ENCODE results near the gene KLHDC4.

- TF ChIP-seq CTCF (conservative IDR thresholded peaks at IDR 0.05; ENCODE audit: low read depth in 2 of 2) (no peak), JUNB (IDR thresholded peaks at IDR 0.05; ENCODE audit: unreplicated experiment) (no peak), REST (IDR thresholded peaks at IDR 0.05; ENCODE audit: unreplicated experiment) (no peak), EZH2 (IDR thresholded peaks at IDR 0.05; ENCODE audit: low read depth, unreplicated experiment) (no peak), EZH2phosphoT487 (IDR thresholded peaks at IDR 0.05; ENCODE audit: unreplicated experiment) (no peak), STAT1 (IDR thresholded peaks at IDR 0.05; ENCODE audit: unreplicated experiment) (no peak), ZNF331 (CRISPR knock-in tag; IDR thresholded peaks at IDR 0.05; ENCODE audit: low read depth) (no peak), ZNF114 (CRISPR knock-in tag; IDR thresholded peaks at IDR 0.05) (no peak), NANOG (IDR thresholded peaks at IDR 0.05; ENCODE audit: borderline replicate concordance) (no peak)
These were observed 24.7 kb upstream of the KLHDC4 start for GRCh38 chr16:87790292-87791100.

All from GM23338 (cell line).